ENCODE results near the gene FADS1.

FADS1 gene

GRCh38 chr11:61837411-61838005 is 20.7 kb upstream of the FADS1 start:
- H3K4me3 ChIP-seq (ENCODE audit: low read depth in 1 of 2, low read length in 1 of 2), result no peak overlapping the region
- no peak for TF ChIP-seq CTCF (IDR thresholded peaks at IDR 0.05)
- H3K36me3 ChIP-seq, result peaks cover 7% of the 10 kb centered on the region
- H3K27ac ChIP-seq, result no peak overlapping the region
- H3K4me1 ChIP-seq (ENCODE audit: control insufficient read depth in 1 of 2, insufficient read depth in 1 of 2, low read depth in 1 of 2, low read length in 1 of 2), result peaks cover 30 to 35% of the 10 kb centered on the region in 2 experiments
- no peaks in the 10 kb centered on the region for H3K9me3 ChIP-seq
- H3K27me3 ChIP-seq, result peaks cover 5% of the 10 kb centered on the region

GRCh38 chr11:61836193-61836592 is 19.4 kb upstream of the FADS1 start:
- peaks cover 30 to 42% of the 10 kb centered on the region in 2 experiments for H3K4me1 ChIP-seq (ENCODE audit: control insufficient read depth in 1 of 2, insufficient read depth in 1 of 2, low read depth in 1 of 2, low read length in 1 of 2)
- no peak for TF ChIP-seq CTCF (IDR thresholded peaks at IDR 0.05)
- no peaks in the 10 kb centered on the region for H3K9me3 ChIP-seq
- H3K36me3 ChIP-seq, result peaks cover 7% of the 10 kb centered on the region
- peak overlapping the region; percentile 90 for H3K27ac ChIP-seq
- peaks cover 18% of the 10 kb centered on the region for H3K27me3 ChIP-seq
- peak overlapping the region; percentile 22 to 33 for H3K4me3 ChIP-seq (ENCODE audit: low read depth in 1 of 2, low read length in 1 of 2)

GRCh38 chr11:61834278-61835048 is 17.7 kb upstream of the FADS1 start:
- peaks cover 30 to 42% of the 10 kb centered on the region in 2 experiments for H3K4me1 ChIP-seq (ENCODE audit: control insufficient read depth in 1 of 2, insufficient read depth in 1 of 2, low read depth in 1 of 2, low read length in 1 of 2)
- H3K27ac ChIP-seq, result peak overlapping the region; percentile 90
- H3K9me3 ChIP-seq, result no peaks in the 10 kb centered on the region
- H3K36me3 ChIP-seq, result no peaks in the 10 kb centered on the region
- H3K4me3 ChIP-seq (ENCODE audit: low read depth in 1 of 2, low read length in 1 of 2), result peak overlapping the region; percentile 27 to 33
- no peak for TF ChIP-seq CTCF (IDR thresholded peaks at IDR 0.05)
- peaks cover 35% of the 10 kb centered on the region for H3K27me3 ChIP-seq

- H3K36me3 ChIP-seq, result no peaks in the 10 kb centered on the region
- no peak overlapping the region for H3K4me3 ChIP-seq (ENCODE audit: low read depth in 1 of 2, low read length in 1 of 2)
- peaks cover 41% of the 10 kb centered on the region for H3K27me3 ChIP-seq
- no peak for TF ChIP-seq CTCF (IDR thresholded peaks at IDR 0.05)
- peaks cover 34 to 47% of the 10 kb centered on the region in 2 experiments for H3K4me1 ChIP-seq (ENCODE audit: control insufficient read depth in 1 of 2, insufficient read depth in 1 of 2, low read depth in 1 of 2, low read length in 1 of 2)
- H3K27ac ChIP-seq, result peak overlapping the region; percentile 90
- no peaks in the 10 kb centered on the region for H3K9me3 ChIP-seq
Measured at GRCh38 chr11:61833926-61834277, 17.1 kb upstream of the FADS1 start.

GRCh38 chr11:61833471-61833870 is 16.7 kb upstream of the FADS1 start:
- peaks cover 38 to 51% of the 10 kb centered on the region in 2 experiments for H3K4me1 ChIP-seq (ENCODE audit: control insufficient read depth in 1 of 2, insufficient read depth in 1 of 2, low read depth in 1 of 2, low read length in 1 of 2)
- H3K27me3 ChIP-seq, result peaks cover 45% of the 10 kb centered on the region
- H3K4me3 ChIP-seq (ENCODE audit: low read depth in 1 of 2, low read length in 1 of 2), result no peak overlapping the region

More at GRCh38 chr11:61833471-61833870, 16.7 kb upstream of the FADS1 start:
- no peak for TF ChIP-seq CTCF (IDR thresholded peaks at IDR 0.05)
- no peaks in the 10 kb centered on the region for H3K36me3 ChIP-seq
- no peaks in the 10 kb centered on the region for H3K9me3 ChIP-seq
- H3K27ac ChIP-seq, result peak overlapping the region; percentile 90
